WI38 (cell line): ENCODE measurements around the gene CD164L2.
A peak's percentile ranks its signal among the peaks of the same experiment; 100 is the strongest.

ENCODE experiments used
- H3K4me3 ChIP-seq: 2 replicates; pipeline ENCODE4 v1.5.1; 2011; ENCODE audit warnings: low read depth, mild to moderate bottlenecking, control low read depth, low read length
- TF ChIP-seq, protein P1 (sequence below): IDR thresholded peaks from 2 replicates; pipeline ENCODE4 v1.5.1; 2012; ENCODE audit warnings: low read depth, mild to moderate bottlenecking, control low read depth, low read length

The CD164L2 gene

DNA sequence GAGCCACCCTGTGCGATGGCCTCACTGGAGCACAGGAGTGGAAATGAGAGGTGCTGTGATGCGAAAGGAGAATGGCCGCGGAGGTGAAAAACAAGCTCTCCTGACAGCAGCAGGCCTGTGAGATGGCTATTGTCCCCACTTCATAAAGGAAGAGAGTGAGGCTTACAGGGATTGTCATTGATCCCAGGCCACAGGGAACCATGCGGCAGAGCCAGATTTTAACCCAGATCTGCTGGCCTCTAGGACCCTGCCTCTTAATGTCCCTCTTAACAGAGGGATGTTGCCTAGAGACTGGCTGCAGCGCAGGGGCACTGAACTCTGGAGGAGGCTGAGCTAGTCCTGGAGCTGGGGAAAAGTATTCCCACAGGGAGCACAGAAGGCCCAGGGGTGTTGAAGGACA lies 44.4 kb downstream of the CD164L2 start:
- TF ChIP-seq, protein P1, sequence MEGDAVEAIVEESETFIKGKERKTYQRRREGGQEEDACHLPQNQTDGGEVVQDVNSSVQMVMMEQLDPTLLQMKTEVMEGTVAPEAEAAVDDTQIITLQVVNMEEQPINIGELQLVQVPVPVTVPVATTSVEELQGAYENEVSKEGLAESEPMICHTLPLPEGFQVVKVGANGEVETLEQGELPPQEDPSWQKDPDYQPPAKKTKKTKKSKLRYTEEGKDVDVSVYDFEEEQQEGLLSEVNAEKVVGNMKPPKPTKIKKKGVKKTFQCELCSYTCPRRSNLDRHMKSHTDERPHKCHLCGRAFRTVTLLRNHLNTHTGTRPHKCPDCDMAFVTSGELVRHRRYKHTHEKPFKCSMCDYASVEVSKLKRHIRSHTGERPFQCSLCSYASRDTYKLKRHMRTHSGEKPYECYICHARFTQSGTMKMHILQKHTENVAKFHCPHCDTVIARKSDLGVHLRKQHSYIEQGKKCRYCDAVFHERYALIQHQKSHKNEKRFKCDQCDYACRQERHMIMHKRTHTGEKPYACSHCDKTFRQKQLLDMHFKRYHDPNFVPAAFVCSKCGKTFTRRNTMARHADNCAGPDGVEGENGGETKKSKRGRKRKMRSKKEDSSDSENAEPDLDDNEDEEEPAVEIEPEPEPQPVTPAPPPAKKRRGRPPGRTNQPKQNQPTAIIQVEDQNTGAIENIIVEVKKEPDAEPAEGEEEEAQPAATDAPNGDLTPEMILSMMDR = no peak

DNA sequence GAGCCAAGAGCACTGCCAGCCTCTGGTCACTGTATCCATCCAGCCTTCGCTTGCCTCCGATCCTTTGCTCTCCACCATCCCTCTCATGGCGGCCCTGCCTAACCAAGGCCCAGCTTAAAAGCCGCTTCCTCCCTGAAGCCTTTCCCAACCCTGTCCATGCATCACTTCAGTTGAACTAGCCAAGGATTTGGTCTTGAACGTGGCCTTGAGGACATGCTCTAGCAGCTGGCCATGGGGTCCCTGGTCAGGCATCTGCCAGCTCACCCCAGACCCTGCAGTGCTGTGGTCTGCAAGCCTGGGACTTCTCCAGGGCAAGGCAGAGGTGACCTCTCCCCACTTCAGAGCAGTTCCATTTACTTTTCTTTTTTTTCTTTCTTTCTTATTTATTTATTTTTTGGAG lies 46.4 kb downstream of the CD164L2 start:
- TF ChIP-seq, protein P1 = no peak
- H3K4me3 ChIP-seq = no peak overlapping the region

More for the DNA sequence above, 44.4 kb downstream of the CD164L2 start:
- H3K4me3 ChIP-seq = no peak overlapping the region

DNA sequence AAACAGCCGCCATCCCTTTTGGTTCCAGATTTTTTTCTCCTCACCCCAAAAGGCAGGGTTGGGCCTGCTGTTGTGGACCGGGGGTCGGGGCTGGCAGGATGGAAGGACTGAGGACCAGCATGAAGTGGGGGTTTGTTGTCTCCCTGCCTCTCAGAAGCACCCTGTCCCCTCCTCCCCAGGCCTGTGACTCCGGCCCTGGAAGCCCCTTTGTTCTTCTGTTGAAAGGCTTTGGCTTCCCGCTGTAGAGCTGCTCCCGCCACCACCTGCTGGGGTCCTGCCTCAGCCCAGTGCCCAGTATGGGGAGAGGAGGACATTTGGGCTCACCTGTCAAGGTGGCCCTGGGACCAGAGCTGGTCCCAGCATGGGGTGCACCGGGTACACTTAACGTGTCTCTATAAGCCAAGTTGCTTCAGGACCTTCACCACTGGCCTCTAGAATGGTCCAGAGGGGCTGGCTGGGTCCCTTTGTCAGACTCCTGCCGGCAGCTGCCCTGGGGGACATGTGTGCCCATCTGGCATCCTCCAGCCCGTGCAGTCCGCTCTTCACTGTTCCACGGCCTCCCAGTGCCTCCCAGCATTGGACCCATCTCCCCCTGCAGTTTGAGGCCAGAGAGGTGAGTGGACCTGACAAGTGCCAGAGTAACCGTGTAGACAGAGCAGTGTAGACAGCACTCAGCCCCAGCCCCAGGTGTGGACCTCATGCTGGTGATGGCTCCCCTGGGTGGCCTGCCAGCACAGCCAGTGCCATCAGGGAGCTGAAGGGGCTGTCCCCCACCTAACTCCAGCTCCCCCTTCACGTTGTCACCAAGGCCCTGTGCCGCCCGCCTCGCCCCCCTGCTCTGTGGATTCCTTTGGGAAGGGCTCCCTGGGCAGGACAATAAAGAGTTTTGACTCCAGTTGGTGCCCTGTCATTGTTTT lies 47.4 kb downstream of the CD164L2 start:
- H3K4me3 ChIP-seq = no peak overlapping the region
- TF ChIP-seq, protein P1 = no peak

- H3K4me3 ChIP-seq = no peak overlapping the region
- TF ChIP-seq, protein P1 = no peak
These were observed 49.3 kb downstream of the CD164L2 start for GRCh38 chr1:27333717-27334279.

DNA sequence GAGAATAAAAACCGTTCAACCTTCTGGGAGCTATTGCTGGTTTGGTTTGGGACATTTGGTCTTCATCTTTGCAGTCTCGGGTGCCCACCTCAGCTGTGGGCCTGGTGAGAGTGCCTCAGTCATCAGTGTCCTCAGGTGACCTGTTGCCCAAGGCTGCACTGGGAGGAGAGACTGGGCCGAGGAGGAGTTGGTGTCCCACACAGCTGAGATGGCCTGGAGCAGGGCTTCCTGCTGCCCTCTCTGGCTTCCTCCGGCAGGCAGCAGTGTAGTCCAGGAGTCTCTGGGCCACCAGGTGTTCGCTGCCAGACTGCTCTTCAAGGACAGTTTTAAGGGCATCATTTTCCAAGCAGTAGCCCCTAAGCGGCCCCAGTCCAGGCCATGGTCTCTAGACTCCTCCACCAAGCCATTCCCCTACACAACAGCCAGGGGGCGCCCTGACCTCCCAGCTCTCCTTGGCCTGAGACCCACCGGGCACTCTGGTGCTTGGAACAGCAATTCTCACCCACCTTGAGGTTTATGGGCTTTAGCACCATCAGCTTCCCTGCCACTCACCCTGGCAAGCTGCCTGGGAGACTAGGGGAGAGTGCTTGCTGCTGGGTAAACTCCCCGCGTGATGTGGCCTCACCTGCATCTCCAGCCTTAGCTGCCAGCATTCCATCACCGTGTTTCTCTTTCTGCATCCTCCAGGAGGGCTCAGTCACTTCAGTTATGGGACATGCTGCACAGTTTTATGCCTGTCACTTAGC lies 50.4 kb downstream of the CD164L2 start:
- no peak overlapping the region for H3K4me3 ChIP-seq
- TF ChIP-seq, protein P1 = peak; percentile 86

DNA sequence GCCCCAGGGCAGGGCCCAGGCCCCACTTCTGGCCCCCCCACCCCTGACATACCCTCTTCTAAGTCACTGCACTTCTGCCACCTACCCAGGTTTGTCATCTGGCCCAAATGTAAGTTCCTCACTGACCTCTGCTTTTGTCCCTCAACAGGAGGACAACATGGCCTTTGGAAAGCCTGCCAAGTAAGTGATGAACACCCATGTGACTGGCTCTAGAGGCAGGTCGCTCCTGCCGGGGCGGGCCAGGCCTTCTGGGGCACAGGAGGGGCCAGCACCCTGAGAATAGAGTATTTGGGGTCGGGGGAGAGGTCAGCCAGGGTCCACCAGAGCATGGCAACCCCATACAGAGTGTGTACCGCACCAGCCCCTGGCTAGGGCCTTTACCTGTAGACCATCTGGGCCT lies 51.2 kb downstream of the CD164L2 start:
- H3K4me3 ChIP-seq = no peak overlapping the region
- TF ChIP-seq, protein P1 = no peak
